GM12878 (cell line): ENCODE measurements around the gene SEC14L1. TPM values are rescaled to one million over a fixed set of nuclear protein-coding genes. Genes with fewer than 3 reads are reported as not detected.
A peak's percentile ranks its signal among the peaks of the same experiment; 100 is the strongest.

Experiments used
- ATAC-seq: fragments of 200-7000 bp; cut with Tn5 transposase; 3 replicates; pipeline ENCODE4 v1.9.1; 2020; ENCODE audit warnings: mild to moderate bottlenecking, moderate library complexity
- BruUV-seq: library from RNA; stranded (reverse); fragments of 400-500 nt; replicated peaks from 2 replicates; lab custom pipeline; 2021; lab: Mats Ljungman, UMichigan
- CTCF ChIA-PET: fragments of 300-600 bp; sonication (Branson Sonifier 250); formaldehyde crosslinking; extraction: SDS; loops from one replicate; lab custom pipeline; 2021; ENCODE audit warnings: inconsistent platforms; lab: Yijun Ruan, JAX
- POLR2A ChIA-PET: fragments of 350-600 bp; formaldehyde crosslinking; extraction: SDS; loops from one replicate; lab custom pipeline; 2021; ENCODE audit warnings: inconsistent platforms; lab: Charles Lee
- RAD21 ChIA-PET: fragments of 300-600 bp; sonication (Branson Sonifier 250); formaldehyde crosslinking; loops from one replicate; lab custom pipeline; 2023; ENCODE audit warnings: antibody characterized with exemption; ENCODE audit not compliant: unreplicated experiment; lab: Charles Lee
- SMC1A ChIA-PET: fragments of 300-600 bp; sonication (Branson Sonifier 250); formaldehyde crosslinking; loops from one replicate; lab custom pipeline; 2023; ENCODE audit not compliant: unreplicated experiment, uncharacterized antibody; lab: Charles Lee
- DNase-seq: peaks from one replicate; pipeline ENCODE4 v3.0.0-alpha.2; 2011; ENCODE audit warnings: low read depth, low spot score
- FAIRE-seq: peaks from 3 replicates; lab custom pipeline; 2011; peaks lifted over from hg19 to GRCh38; lab: Jason Lieb, UNC
- H2AFZ ChIP-seq: 2 replicates; pipeline ENCODE4 v1.6.0; 2011; ENCODE audit warnings: low read depth, low read length, control low read depth; ENCODE audit not compliant: control insufficient read depth
- H3K27ac ChIP-seq: 2 replicates; pipeline ENCODE4 v1.5.1; 2011; ENCODE audit warnings: control low read depth; ENCODE audit not compliant: control insufficient read depth, insufficient read depth
- H3K27me3 ChIP-seq, 2 experiments: replicated peaks in 1 of 2; 2 replicates each; pipeline versions ENCODE4 v1.6.0 to v1.6.1; 2011; ENCODE audit warnings: low read length in 1 of 2; ENCODE audit not compliant: control insufficient read depth in 2 of 2, insufficient read depth in 2 of 2
- H3K36me3 ChIP-seq, 2 experiments: 2 replicates each; pipeline ENCODE4 v1.5.1; 2011; ENCODE audit warnings: low read length in 1 of 2; ENCODE audit not compliant: control insufficient read depth in 2 of 2, insufficient read depth in 2 of 2
- H3K4me1 ChIP-seq: 2 replicates; pipeline ENCODE4 v1.6.1; 2011; ENCODE audit warnings: mild to moderate bottlenecking, low read length, moderate library complexity, mixed read lengths; ENCODE audit not compliant: control insufficient read depth, insufficient read depth
- H3K4me2 ChIP-seq: 2 replicates; pipeline ENCODE4 v1.6.0; 2011; ENCODE audit warnings: control low read depth; ENCODE audit not compliant: control insufficient read depth, insufficient read depth
- H3K4me3 ChIP-seq: fragments of 200-600 bp; sonication (generic); 2 replicates; pipeline ENCODE4 v1.5.1; 2016
- H3K79me2 ChIP-seq: 2 replicates; pipeline ENCODE4 v1.6.0; 2011; ENCODE audit warnings: low read length; ENCODE audit not compliant: control insufficient read depth, insufficient read depth
- H3K9ac ChIP-seq: 2 replicates; pipeline ENCODE4 v1.8.0; 2011; ENCODE audit warnings: low read length, control low read depth, mixed read lengths; ENCODE audit not compliant: control insufficient read depth, insufficient read depth
- H3K9me3 ChIP-seq: replicated peaks from 3 replicates; pipeline ENCODE4 v1.5.1; 2011; ENCODE audit warnings: mild to moderate bottlenecking, low read length; ENCODE audit not compliant: control insufficient read depth, insufficient read depth
- H4K20me1 ChIP-seq: 2 replicates; pipeline ENCODE4 v1.6.0; 2011; ENCODE audit not compliant: control insufficient read depth, insufficient read depth
- ATF3 ChIP-seq: IDR thresholded peaks from 2 replicates; pipeline ENCODE4 v1.6.1; 2011; ENCODE audit warnings: low read depth, mild to moderate bottlenecking, low read length, moderate library complexity, borderline replicate concordance; ENCODE audit errors: extremely low read depth
- ATF7 ChIP-seq: fragments of 450-650 bp; IDR thresholded peaks from 2 replicates; pipeline ENCODE4 v1.6.1; 2016; ENCODE audit warnings: low read depth, mild to moderate bottlenecking
- BCL11A ChIP-seq: IDR thresholded peaks from 2 replicates; pipeline ENCODE4 v1.6.1; 2011; ENCODE audit warnings: low read depth, low read length
- CBX3 ChIP-seq: fragments of 200-600 bp; sonication (generic); IDR thresholded peaks from 2 replicates; pipeline ENCODE4 v1.6.1; 2016; ENCODE audit warnings: low read depth, borderline replicate concordance
- CREB1 ChIP-seq: IDR thresholded peaks from 2 replicates; pipeline ENCODE4 v1.6.1; 2012; ENCODE audit warnings: low read depth, mild to moderate bottlenecking, inconsistent platforms
- ETV6 ChIP-seq, 2 experiments: fragments of 450-650 bp in 1 of 2; IDR thresholded peaks in 1 of 2; conservative IDR thresholded peaks in 1 of 2; 2 replicates each; pipeline ENCODE4 v1.6.1; 2014; ENCODE audit warnings: antibody characterized with exemption in 1 of 2, borderline replicate concordance in 1 of 2, low read depth in 1 of 2, mild to moderate bottlenecking in 1 of 2, moderate library complexity in 1 of 2
- IRF3 ChIP-seq: fragments of 450-650 bp; IDR thresholded peaks from 2 replicates; pipeline ENCODE4 v1.6.1; 2014; ENCODE audit warnings: mild to moderate bottlenecking
- KDM1A ChIP-seq: fragments of 200-600 bp; sonication (generic); IDR thresholded peaks from 2 replicates; pipeline ENCODE4 v1.6.1; 2016; ENCODE audit warnings: borderline replicate concordance
- MXI1 ChIP-seq: fragments of 150-350 bp; IDR thresholded peaks from 2 replicates; pipeline ENCODE4 v1.6.1; 2011; ENCODE audit warnings: low read depth, mild to moderate bottlenecking, inconsistent platforms, low read length, improper control_type of control experiment
- MYB ChIP-seq: fragments of 150-350 bp; IDR thresholded peaks from 2 replicates; pipeline ENCODE4 v1.6.1; 2014; ENCODE audit warnings: mild to moderate bottlenecking, low read depth, low read length, borderline replicate concordance
- NFXL1 ChIP-seq: fragments of 450-650 bp; IDR thresholded peaks from 2 replicates; pipeline ENCODE4 v1.6.1; 2017; ENCODE audit warnings: antibody characterized with exemption, mild to moderate bottlenecking, borderline replicate concordance
- NR2C2 ChIP-seq: IDR thresholded peaks from 2 replicates; pipeline ENCODE4 v1.6.1; 2011; ENCODE audit warnings: borderline replicate concordance, low read depth; ENCODE audit not compliant: control insufficient read depth, insufficient read length
- RCOR1 ChIP-seq: conservative IDR thresholded peaks from 2 replicates; pipeline ENCODE4 v1.6.1; 2012; ENCODE audit warnings: low read depth, low read length, improper control_type of control experiment
- SMARCA5 ChIP-seq: fragments of 450-650 bp; IDR thresholded peaks from 2 replicates; pipeline ENCODE4 v1.6.1; 2017; ENCODE audit warnings: mild to moderate bottlenecking
- SUZ12 ChIP-seq: fragments of 200-600 bp; sonication (generic); IDR thresholded peaks from one replicate; pipeline ENCODE4 v1.6.1; 2018; ENCODE audit warnings: antibody characterized with exemption, mild to moderate bottlenecking; ENCODE audit not compliant: unreplicated experiment
- ZBTB33 ChIP-seq: fragments of 450-650 bp; IDR thresholded peaks from 2 replicates; pipeline ENCODE4 v1.6.1; 2017; ENCODE audit warnings: mild to moderate bottlenecking
- ZSCAN29 ChIP-seq: fragments of 450-650 bp; IDR thresholded peaks from 2 replicates; pipeline ENCODE4 v1.6.1; 2017; ENCODE audit warnings: mild to moderate bottlenecking, moderate library complexity
- WGBS: methylation state at CpG from one replicate; pipeline ENCODE4 v1.1.6; 2016; ENCODE audit warnings: low lambda C conversion rate; ENCODE audit not compliant: insufficient replicate concordance, insufficient coverage; ENCODE audit errors: missing lambda C conversion rate; 5-methylcytosine and 5-hydroxymethylcytosine counted together
- in situ Hi-C: fragments of 300-500 bp; cut with MboI; formaldehyde crosslinking; loops from 9 replicates; pipeline ENCODE4 v1.14.3; 2018; ENCODE audit warnings: mixed read lengths
- intact Hi-C: fragments of 100-400 bp; cut with micrococcal nuclease; formaldehyde crosslinking; loops from one replicate; pipeline ENCODE4 v1.14.2; 2022; ENCODE audit not compliant: unreplicated experiment
- polyA plus RNA-seq, 11 experiments: library from polyadenylated mRNA; depleted of rRNA in 4 of 11; unstranded in 6 of 11; stranded (reverse) in 5 of 11; fragments of >200 nt; fragmentation: Nextera tagmentation in 4 of 11; fragmentation: Illumina TruSeq in 1 of 11; extraction: Ambion mirVana in 4 of 11; extraction: Trizol in 1 of 11; gene quantifications; 1 replicate in 1 of 11; 2 replicates in 10 of 11; pipeline versions ENCODE4 v1.2.1 to v1.2.3, GENCODE V29; 2011 to 2016; ENCODE audit warnings: inconsistent platforms in 2 of 11, missing spikeins in 2 of 11, low read depth in 1 of 11
- total RNA-seq, 4 experiments: library from RNA; depleted of rRNA in 3 of 4; stranded (reverse); fragments of >200 nt in 3 of 4; fragmentation: Illumina TruSeq in 1 of 4; extraction: Trizol in 1 of 4; gene quantifications; 2 replicates each; pipeline versions ENCODE4 v1.2.1 to v1.2.3, GENCODE V29; 2013 to 2021

The SEC14L1 gene
- total and polyA plus RNA-seq, 10 of the 15 experiments (the other 5 are each of a cell fraction or from before 2014, with no cell fraction given), result 6.3 to 66.1 (median 33.5) TPM

GRCh38 chr17:77212081-77212832, 71.5 kb downstream of the SEC14L1 start:
- ATAC-seq, result peak; percentile 98
- H3K36me3 ChIP-seq, result peaks cover 54 to 68% of the 10 kb centered on the region in 2 experiments
- H3K79me2 ChIP-seq, result peaks cover 3% of the 10 kb centered on the region; the same call in 1 of the 2 replicates
- WGBS, result 5% methylated on average over 21 of the region's 21 CpGs
- BruUV-seq, result no TSS peak
- ChIA-PET CTCF (interaction anchor here (1.0 to 4.5 kb wide), 14 partner anchors 9 to 125 kb away, joined by 3 to 17 read pairs (median 5); partner anchors contain the start of gene SEC14L1), SMC1A (interaction anchor here (0.7 to 2.9 kb wide), 21 partner anchors 15 to 133 kb away, joined by 3 to 20 read pairs (median 5); partner anchors contain the start of gene SEC14L1), POLR2A (interaction anchor here (0.5 to 3.5 kb wide), 16 partner anchors 9 to 746 kb away, joined by 3 to 18 read pairs (median 4); partner anchors contain the start of genes SEC14L1 and TNRC6C), RAD21 (interaction anchor here (0.5 to 3.4 kb wide), 19 partner anchors 10 to 1150 kb away, joined by 3 to 29 read pairs (median 5); partner anchors contain the start of gene SEC14L1)
- no peaks in the 10 kb centered on the region for H3K27me3 ChIP-seq
- intact Hi-C loops, result loop anchor here (2.0 to 5.0 kb wide), 2 partner anchors 71 to 105 kb away; partner anchors contain the start of gene SEC14L1
- DNase-seq, result peak; percentile 77
- H3K9ac ChIP-seq, result peak overlapping the region; percentile 62
- FAIRE-seq, result peak; percentile 84
- no peak overlapping the region for H3K4me3 ChIP-seq
- H3K27ac ChIP-seq, result peak overlapping the region; percentile 92
- H4K20me1 ChIP-seq, result no peaks in the 10 kb centered on the region
- H2AFZ ChIP-seq, result peak overlapping the region; percentile 73
- in situ Hi-C loops, result no loop called here
- no peaks in the 10 kb centered on the region for H3K9me3 ChIP-seq
- peak overlapping the region; percentile 95 for H3K4me2 ChIP-seq
- peaks cover 36% of the 10 kb centered on the region for H3K4me1 ChIP-seq
- TF ChIP-seq NR2C2, result no peak
- TF ChIP-seq SUZ12, result no peak
- no peak for TF ChIP-seq ZBTB33
- TF ChIP-seq BCL11A, result peak; percentile 97
- no peak for TF ChIP-seq NFXL1
- peak; percentile 88 for TF ChIP-seq ATF7
- TF ChIP-seq CBX3, result no peak
- TF ChIP-seq KDM1A, result no peak
- no peak for TF ChIP-seq IRF3
- TF ChIP-seq ATF3, result no peak
- TF ChIP-seq ZSCAN29, result no peak
- no peak for TF ChIP-seq MXI1
- TF ChIP-seq ETV6 (conservative IDR thresholded peaks at IDR 0.05 in 1 of 2, IDR thresholded peaks at IDR 0.05 in 1 of 2; ENCODE audit: borderline replicate concordance in 1 of 2, low read depth in 1 of 2), result no peak; a peak in 1 of 4 replicates
- TF ChIP-seq CREB1, result no peak
- no peak for TF ChIP-seq MYB
- TF ChIP-seq SMARCA5, result no peak
- 0 out of 2 replicates have a peak, but pooled peaks have one; percentile 46 for TF ChIP-seq RCOR1
